ENCODE measurements around the gene ARHGAP40.

Gene ARHGAP40

GRCh38 chr20:38680500-38681306, 79.1 kb downstream of the ARHGAP40 start:
- no peak for TF ChIP-seq CTCF (IDR thresholded peaks at IDR 0.05; ENCODE audit: low read depth, low read length, missing control alignments)
- in situ Hi-C loops (cut with HindIII; ENCODE audit: low pct_ligation_motif_present, low sequenced_read_pairs), result no loop called here
- H3K4me3 ChIP-seq (ENCODE audit: low read depth, low read length), result no peak overlapping the region
- H3K27me3 ChIP-seq (replicated peaks), result no peaks in the 10 kb centered on the region
- H3K27ac ChIP-seq, result no peak overlapping the region
- H3K36me3 ChIP-seq (replicated peaks), result no peaks in the 10 kb centered on the region
- peak; percentile 17 for DNase-seq

- in situ Hi-C loops (cut with HindIII; ENCODE audit: low pct_ligation_motif_present, low sequenced_read_pairs), result no loop called here
- DNase-seq, result no peak
- Histone ChIP-seq H3K27me3 (replicated peaks) (no peaks in the 10 kb centered on the region), H3K27ac (no peak overlapping the region), H3K36me3 (replicated peaks) (no peaks in the 10 kb centered on the region), H3K4me3 (ENCODE audit: low read depth, low read length) (no peak overlapping the region)
- TF ChIP-seq CTCF (IDR thresholded peaks at IDR 0.05; ENCODE audit: low read depth, low read length, missing control alignments), result no peak
Measured at GRCh38 chr20:38685271-38685670, 83.7 kb downstream of the ARHGAP40 start.

- Histone ChIP-seq H3K27me3 (replicated peaks) (no peaks in the 10 kb centered on the region), H3K36me3 (replicated peaks) (no peaks in the 10 kb centered on the region), H3K4me3 (ENCODE audit: low read depth, low read length) (no peak overlapping the region), H3K27ac (no peak overlapping the region)
- in situ Hi-C loops (cut with HindIII; ENCODE audit: low pct_ligation_motif_present, low sequenced_read_pairs), result no loop called here
- DNase-seq, result peak; percentile 51
- no peak for TF ChIP-seq CTCF (IDR thresholded peaks at IDR 0.05; ENCODE audit: low read depth, low read length, missing control alignments)
Measured at GRCh38 chr20:38685853-38686473, 84.4 kb downstream of the ARHGAP40 start.

- in situ Hi-C loops (cut with HindIII; ENCODE audit: low pct_ligation_motif_present, low sequenced_read_pairs), result no loop called here
- peak; percentile 71 for DNase-seq
- TF ChIP-seq CTCF (IDR thresholded peaks at IDR 0.05; ENCODE audit: low read depth, low read length, missing control alignments), result no peak
- Histone ChIP-seq H3K4me3 (ENCODE audit: low read depth, low read length) (no peak overlapping the region), H3K27ac (no peak overlapping the region), H3K36me3 (replicated peaks) (no peaks in the 10 kb centered on the region), H3K27me3 (replicated peaks) (no peaks in the 10 kb centered on the region)
Measured at GRCh38 chr20:38692436-38693411, 91.1 kb downstream of the ARHGAP40 start.

GRCh38 chr20:38697306-38697705, 95.7 kb downstream of the ARHGAP40 start:
- Histone ChIP-seq H3K4me3 (ENCODE audit: low read depth, low read length) (no peak overlapping the region), H3K27me3 (replicated peaks) (peaks cover 2% of the 10 kb centered on the region), H3K27ac (no peak overlapping the region), H3K36me3 (replicated peaks) (no peaks in the 10 kb centered on the region)
- TF ChIP-seq CTCF (IDR thresholded peaks at IDR 0.05; ENCODE audit: low read depth, low read length, missing control alignments), result no peak
- in situ Hi-C loops (cut with HindIII; ENCODE audit: low pct_ligation_motif_present, low sequenced_read_pairs), result no loop called here
- no peak for DNase-seq
